ENCODE measurements around the gene LRRC23. TPM values are rescaled to one million over a fixed set of nuclear protein-coding genes. Genes with fewer than 3 reads are reported as not detected.

The LRRC23 gene
- total and polyA plus RNA-seq, 2 of the 13 experiments (the other 11 are each of a cell fraction or from before 2014, with no cell fraction given) = 6.0 to 7.8 TPM

DNA sequence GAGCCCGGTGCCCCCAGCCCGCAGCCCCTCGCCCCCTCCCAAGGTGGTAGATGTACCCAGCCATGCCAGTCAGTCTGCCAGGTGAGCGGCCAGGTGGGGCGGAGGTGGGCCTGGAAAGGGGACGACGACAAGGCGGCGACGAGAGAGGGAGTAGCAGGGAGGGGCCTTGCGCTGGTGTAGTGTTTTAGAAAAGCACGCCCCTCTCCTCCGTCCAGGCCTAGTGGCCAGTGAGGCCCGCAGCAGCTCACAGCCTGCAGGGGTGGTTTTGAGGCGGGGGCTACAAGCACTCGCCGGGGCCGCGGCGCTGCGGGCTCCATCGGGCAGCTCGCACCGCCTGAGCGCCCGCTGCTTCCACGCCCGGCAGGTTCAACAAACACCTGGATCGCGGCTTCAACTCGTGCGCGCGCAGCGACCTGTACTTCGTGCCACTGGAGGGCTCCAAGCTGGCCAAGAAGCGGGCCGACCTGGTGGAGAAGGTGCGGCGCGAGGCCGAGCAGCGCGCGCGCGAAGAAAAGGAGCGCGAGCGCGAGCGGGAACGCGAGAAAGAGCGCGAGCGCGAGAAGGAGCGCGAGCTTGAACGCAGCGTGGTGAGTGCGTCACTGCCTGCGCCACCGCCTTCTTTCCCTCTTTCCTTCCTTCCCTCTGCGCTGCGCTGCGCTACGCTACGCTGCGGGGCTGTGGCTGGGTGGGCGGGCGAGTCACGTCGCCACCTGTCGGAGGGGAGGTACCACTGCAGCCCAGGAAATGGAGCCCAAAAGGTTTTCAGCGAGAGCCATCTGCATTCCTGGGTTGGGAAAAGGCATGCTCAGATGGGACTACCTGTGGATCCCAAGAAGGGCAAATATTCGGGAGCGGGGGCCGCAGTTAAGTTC is 33.1 kb downstream of the LRRC23 start (continued):
- TF ChIP-seq, protein P1, sequence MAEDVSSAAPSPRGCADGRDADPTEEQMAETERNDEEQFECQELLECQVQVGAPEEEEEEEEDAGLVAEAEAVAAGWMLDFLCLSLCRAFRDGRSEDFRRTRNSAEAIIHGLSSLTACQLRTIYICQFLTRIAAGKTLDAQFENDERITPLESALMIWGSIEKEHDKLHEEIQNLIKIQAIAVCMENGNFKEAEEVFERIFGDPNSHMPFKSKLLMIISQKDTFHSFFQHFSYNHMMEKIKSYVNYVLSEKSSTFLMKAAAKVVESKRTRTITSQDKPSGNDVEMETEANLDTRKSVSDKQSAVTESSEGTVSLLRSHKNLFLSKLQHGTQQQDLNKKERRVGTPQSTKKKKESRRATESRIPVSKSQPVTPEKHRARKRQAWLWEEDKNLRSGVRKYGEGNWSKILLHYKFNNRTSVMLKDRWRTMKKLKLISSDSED (CRISPR knock-in tag; IDR thresholded peaks at IDR 0.05) = no peak
- TF ChIP-seq KLF13 (CRISPR knock-in tag; IDR thresholded peaks at IDR 0.05) (peak; percentile 24; the same call in 1 of the 2 replicates), EHMT2 (IDR thresholded peaks at IDR 0.05; ENCODE audit: borderline replicate concordance, low read depth, low read length) (no peak), HOXA5 (CRISPR knock-in tag; IDR thresholded peaks at IDR 0.05) (no peak), NR2F1 (CRISPR knock-in tag; IDR thresholded peaks at IDR 0.05) (no peak), ZNF224 (CRISPR knock-in tag; IDR thresholded peaks at IDR 0.05) (peak; percentile 83), ISX (CRISPR knock-in tag; conservative IDR thresholded peaks at IDR 0.05) (no peak), SP4 (CRISPR knock-in tag; IDR thresholded peaks at IDR 0.05) (peak; percentile 83)
- TF ChIP-seq, protein P2, sequence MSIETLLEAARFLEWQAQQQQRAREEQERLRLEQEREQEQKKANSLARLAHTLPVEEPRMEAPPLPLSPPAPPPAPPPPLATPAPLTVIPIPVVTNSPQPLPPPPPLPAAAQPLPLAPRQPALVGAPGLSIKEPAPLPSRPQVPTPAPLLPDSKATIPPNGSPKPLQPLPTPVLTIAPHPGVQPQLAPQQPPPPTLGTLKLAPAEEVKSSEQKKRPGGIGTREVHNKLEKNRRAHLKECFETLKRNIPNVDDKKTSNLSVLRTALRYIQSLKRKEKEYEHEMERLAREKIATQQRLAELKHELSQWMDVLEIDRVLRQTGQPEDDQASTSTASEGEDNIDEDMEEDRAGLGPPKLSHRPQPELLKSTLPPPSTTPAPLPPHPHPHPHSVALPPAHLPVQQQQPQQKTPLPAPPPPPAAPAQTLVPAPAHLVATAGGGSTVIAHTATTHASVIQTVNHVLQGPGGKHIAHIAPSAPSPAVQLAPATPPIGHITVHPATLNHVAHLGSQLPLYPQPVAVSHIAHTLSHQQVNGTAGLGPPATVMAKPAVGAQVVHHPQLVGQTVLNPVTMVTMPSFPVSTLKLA (IDR thresholded peaks at IDR 0.05) = peak; percentile 60
- TF ChIP-seq, protein P3, sequence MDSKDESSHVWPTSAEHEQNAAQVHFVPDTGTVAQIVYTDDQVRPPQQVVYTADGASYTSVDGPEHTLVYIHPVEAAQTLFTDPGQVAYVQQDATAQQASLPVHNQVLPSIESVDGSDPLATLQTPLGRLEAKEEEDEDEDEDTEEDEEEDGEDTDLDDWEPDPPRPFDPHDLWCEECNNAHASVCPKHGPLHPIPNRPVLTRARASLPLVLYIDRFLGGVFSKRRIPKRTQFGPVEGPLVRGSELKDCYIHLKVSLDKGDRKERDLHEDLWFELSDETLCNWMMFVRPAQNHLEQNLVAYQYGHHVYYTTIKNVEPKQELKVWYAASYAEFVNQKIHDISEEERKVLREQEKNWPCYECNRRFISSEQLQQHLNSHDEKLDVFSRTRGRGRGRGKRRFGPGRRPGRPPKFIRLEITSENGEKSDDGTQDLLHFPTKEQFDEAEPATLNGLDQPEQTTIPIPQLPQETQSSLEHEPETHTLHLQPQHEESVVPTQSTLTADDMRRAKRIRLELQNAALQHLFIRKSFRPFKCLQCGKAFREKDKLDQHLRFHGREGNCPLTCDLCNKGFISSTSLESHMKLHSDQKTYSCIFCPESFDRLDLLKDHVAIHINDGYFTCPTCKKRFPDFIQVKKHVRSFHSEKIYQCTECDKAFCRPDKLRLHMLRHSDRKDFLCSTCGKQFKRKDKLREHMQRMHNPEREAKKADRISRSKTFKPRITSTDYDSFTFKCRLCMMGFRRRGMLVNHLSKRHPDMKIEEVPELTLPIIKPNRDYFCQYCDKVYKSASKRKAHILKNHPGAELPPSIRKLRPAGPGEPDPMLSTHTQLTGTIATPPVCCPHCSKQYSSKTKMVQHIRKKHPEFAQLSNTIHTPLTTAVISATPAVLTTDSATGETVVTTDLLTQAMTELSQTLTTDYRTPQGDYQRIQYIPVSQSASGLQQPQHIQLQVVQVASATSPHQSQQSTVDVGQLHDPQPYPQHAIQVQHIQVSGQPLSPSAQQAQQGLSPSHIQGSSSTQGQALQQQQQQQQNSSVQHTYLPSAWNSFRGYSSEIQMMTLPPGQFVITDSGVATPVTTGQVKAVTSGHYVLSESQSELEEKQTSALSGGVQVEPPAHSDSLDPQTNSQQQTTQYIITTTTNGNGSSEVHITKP (CRISPR knock-in tag; IDR thresholded peaks at IDR 0.05; ENCODE audit: low read depth) = 0 out of 2 replicates have a peak, but pooled peaks have one; percentile 51
- TF ChIP-seq, protein P4, sequence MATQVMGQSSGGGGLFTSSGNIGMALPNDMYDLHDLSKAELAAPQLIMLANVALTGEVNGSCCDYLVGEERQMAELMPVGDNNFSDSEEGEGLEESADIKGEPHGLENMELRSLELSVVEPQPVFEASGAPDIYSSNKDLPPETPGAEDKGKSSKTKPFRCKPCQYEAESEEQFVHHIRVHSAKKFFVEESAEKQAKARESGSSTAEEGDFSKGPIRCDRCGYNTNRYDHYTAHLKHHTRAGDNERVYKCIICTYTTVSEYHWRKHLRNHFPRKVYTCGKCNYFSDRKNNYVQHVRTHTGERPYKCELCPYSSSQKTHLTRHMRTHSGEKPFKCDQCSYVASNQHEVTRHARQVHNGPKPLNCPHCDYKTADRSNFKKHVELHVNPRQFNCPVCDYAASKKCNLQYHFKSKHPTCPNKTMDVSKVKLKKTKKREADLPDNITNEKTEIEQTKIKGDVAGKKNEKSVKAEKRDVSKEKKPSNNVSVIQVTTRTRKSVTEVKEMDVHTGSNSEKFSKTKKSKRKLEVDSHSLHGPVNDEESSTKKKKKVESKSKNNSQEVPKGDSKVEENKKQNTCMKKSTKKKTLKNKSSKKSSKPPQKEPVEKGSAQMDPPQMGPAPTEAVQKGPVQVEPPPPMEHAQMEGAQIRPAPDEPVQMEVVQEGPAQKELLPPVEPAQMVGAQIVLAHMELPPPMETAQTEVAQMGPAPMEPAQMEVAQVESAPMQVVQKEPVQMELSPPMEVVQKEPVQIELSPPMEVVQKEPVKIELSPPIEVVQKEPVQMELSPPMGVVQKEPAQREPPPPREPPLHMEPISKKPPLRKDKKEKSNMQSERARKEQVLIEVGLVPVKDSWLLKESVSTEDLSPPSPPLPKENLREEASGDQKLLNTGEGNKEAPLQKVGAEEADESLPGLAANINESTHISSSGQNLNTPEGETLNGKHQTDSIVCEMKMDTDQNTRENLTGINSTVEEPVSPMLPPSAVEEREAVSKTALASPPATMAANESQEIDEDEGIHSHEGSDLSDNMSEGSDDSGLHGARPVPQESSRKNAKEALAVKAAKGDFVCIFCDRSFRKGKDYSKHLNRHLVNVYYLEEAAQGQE (IDR thresholded peaks at IDR 0.05; ENCODE audit: borderline replicate concordance in 1 of 2, low read depth in 1 of 2, low read length in 2 of 2) = no peak
- TF ChIP-seq, protein P5, sequence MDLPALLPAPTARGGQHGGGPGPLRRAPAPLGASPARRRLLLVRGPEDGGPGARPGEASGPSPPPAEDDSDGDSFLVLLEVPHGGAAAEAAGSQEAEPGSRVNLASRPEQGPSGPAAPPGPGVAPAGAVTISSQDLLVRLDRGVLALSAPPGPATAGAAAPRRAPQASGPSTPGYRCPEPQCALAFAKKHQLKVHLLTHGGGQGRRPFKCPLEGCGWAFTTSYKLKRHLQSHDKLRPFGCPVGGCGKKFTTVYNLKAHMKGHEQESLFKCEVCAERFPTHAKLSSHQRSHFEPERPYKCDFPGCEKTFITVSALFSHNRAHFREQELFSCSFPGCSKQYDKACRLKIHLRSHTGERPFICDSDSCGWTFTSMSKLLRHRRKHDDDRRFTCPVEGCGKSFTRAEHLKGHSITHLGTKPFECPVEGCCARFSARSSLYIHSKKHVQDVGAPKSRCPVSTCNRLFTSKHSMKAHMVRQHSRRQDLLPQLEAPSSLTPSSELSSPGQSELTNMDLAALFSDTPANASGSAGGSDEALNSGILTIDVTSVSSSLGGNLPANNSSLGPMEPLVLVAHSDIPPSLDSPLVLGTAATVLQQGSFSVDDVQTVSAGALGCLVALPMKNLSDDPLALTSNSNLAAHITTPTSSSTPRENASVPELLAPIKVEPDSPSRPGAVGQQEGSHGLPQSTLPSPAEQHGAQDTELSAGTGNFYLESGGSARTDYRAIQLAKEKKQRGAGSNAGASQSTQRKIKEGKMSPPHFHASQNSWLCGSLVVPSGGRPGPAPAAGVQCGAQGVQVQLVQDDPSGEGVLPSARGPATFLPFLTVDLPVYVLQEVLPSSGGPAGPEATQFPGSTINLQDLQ (CRISPR knock-in tag; IDR thresholded peaks at IDR 0.05) = no peak
- TF ChIP-seq, protein P6, sequence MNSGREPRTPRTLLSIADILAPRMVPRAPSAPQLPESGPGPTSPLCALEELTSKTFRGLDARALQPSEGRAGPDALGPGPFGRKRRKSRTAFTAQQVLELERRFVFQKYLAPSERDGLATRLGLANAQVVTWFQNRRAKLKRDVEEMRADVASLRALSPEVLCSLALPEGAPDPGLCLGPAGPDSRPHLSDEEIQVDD (CRISPR knock-in tag; IDR thresholded peaks at IDR 0.05; ENCODE audit: borderline replicate concordance) = no peak
